HCT116 (cell line): ENCODE measurements around the gene SEMA4D. TPM values are rescaled to one million over a fixed set of nuclear protein-coding genes. Genes with fewer than 3 reads are reported as not detected.

Experiments used
- ATAC-seq: fragments of 200-7000 bp; cut with Tn5 transposase; 2 replicates; pipeline ENCODE4 v1.9.1; 2020; ENCODE audit warnings: mild to moderate bottlenecking, moderate library complexity
- BruUV-seq: library from RNA; stranded (reverse); fragments of 400-500 nt; replicated peaks from 2 replicates; lab custom pipeline; 2021; lab: Mats Ljungman, UMichigan
- CTCF ChIA-PET: fragments of 300-600 bp; sonication (Branson Sonifier 250); formaldehyde crosslinking; loops from one replicate; lab custom pipeline; 2021; ENCODE audit warnings: antibody characterized with exemption; lab: Charles Lee
- POLR2A ChIA-PET: fragments of 300-600, 350-600 bp; sonication (Branson Sonifier 250); formaldehyde crosslinking; loops from one replicate; lab custom pipeline; 2021; ENCODE audit warnings: antibody characterized with exemption; lab: Charles Lee
- RAD21 ChIA-PET, 2 experiments: fragments of 300-600 bp; sonication (Branson Sonifier 250); formaldehyde crosslinking; loops; one replicate each; lab custom pipeline; 2023; ENCODE audit warnings: low total read pairs in 2 of 2; ENCODE audit not compliant: uncharacterized antibody in 2 of 2, unreplicated experiment in 2 of 2, low non-redundant PET in 1 of 2; lab: Charles Lee
- DNase-seq: peaks from one replicate; pipeline ENCODE4 v3.0.0-alpha.2; 2010; ENCODE audit warnings: low read depth, low spot score
- H2AFZ ChIP-seq: fragments of 200-600 bp; shearing (Covaris generic), sonication (generic); 2 replicates; pipeline ENCODE4 v1.6.1; 2017; ENCODE audit warnings: low read depth, mixed run types, mixed read lengths, antibody characterized with exemption, low read length; ENCODE audit not compliant: poor library complexity, severe bottlenecking
- H3K27ac ChIP-seq: 2 replicates; pipeline ENCODE4 v1.5.1; 2012; ENCODE audit warnings: low read depth, low read length
- H3K27me3 ChIP-seq: fragments of 200-600 bp; sonication (generic); 2 replicates; pipeline ENCODE4 v1.6.1; 2016; ENCODE audit warnings: mixed run types, low read length, mixed read lengths; ENCODE audit not compliant: insufficient read depth
- H3K36me3 ChIP-seq, 2 experiments: fragments of 200-500 bp in 1 of 2; fragments of 200-600 bp in 1 of 2; sonication (Bioruptor generic) in 1 of 2; sonication (generic) in 1 of 2; 2 replicates each; pipeline versions ENCODE4 v1.5.1 to v1.6.1; 2014 to 2016; ENCODE audit warnings: low read length in 2 of 2, inconsistent platforms in 1 of 2, mixed read lengths in 1 of 2, mixed run types in 1 of 2; ENCODE audit not compliant: insufficient read depth in 2 of 2, control insufficient read depth in 1 of 2
- H3K4me1 ChIP-seq, 2 experiments: fragments of 200-600 bp in 1 of 2; sonication (generic) in 1 of 2; 2 replicates each; pipeline versions ENCODE4 v1.5.1 to v1.6.1; 2012 to 2017; ENCODE audit warnings: low read length in 2 of 2, inconsistent platforms in 1 of 2, mild to moderate bottlenecking in 1 of 2, mixed read lengths in 1 of 2, mixed run types in 1 of 2, moderate library complexity in 1 of 2; ENCODE audit not compliant: insufficient read depth in 2 of 2, control insufficient read depth in 1 of 2
- H3K4me2 ChIP-seq: fragments of 200-600 bp; sonication (generic); 2 replicates; pipeline ENCODE4 v1.6.1; 2017; ENCODE audit warnings: mixed run types, low read length, mixed read lengths
- H3K4me3 ChIP-seq, 2 experiments: fragments of 200-600 bp in 1 of 2; sonication (generic) in 1 of 2; replicated peaks in 1 of 2; 2 replicates each; pipeline ENCODE4 v1.5.1; 2011 to 2016; ENCODE audit warnings: low read length in 2 of 2, control low read depth in 1 of 2, low read depth in 1 of 2, mild to moderate bottlenecking in 1 of 2, mixed read lengths in 1 of 2, mixed run types in 1 of 2
- H3K79me2 ChIP-seq: fragments of 200-600 bp; sonication (generic); 2 replicates; pipeline ENCODE4 v1.6.1; 2017; ENCODE audit warnings: mild to moderate bottlenecking, mixed run types, low read length, moderate library complexity, mixed read lengths; ENCODE audit not compliant: insufficient read depth
- H3K9ac ChIP-seq: fragments of 200-600 bp; sonication (generic); 2 replicates; pipeline ENCODE4 v1.6.1; 2016; ENCODE audit warnings: low read length, mixed read lengths
- H3K9me2 ChIP-seq: fragments of 200-600 bp; sonication (generic), shearing (Covaris generic); 2 replicates; pipeline ENCODE4 v1.6.1; 2017; ENCODE audit warnings: mixed run types, mild to moderate bottlenecking, moderate library complexity; ENCODE audit not compliant: insufficient read depth
- H3K9me3 ChIP-seq, 2 experiments: fragments of 200-500 bp in 1 of 2; fragments of 200-600 bp in 1 of 2; sonication (Bioruptor generic) in 1 of 2; sonication (generic) in 1 of 2; 2 replicates each; pipeline ENCODE4 v1.6.1; 2014 to 2017; ENCODE audit warnings: low read length in 2 of 2, mixed read lengths in 2 of 2, inconsistent platforms in 1 of 2, low read depth in 1 of 2, mild to moderate bottlenecking in 1 of 2, mixed run types in 1 of 2, moderate library complexity in 1 of 2; ENCODE audit not compliant: control insufficient read depth in 1 of 2, insufficient read depth in 1 of 2
- H4K20me1 ChIP-seq: fragments of 200-600 bp; sonication (generic), shearing (Covaris generic); 2 replicates; pipeline ENCODE4 v1.6.1; 2017; ENCODE audit warnings: mixed run types, mild to moderate bottlenecking, moderate library complexity; ENCODE audit not compliant: insufficient read depth
- CBX3 ChIP-seq: IDR thresholded peaks from 2 replicates; pipeline ENCODE4 v1.6.1; 2012; ENCODE audit warnings: low read depth
- CEBPB ChIP-seq: IDR thresholded peaks from 2 replicates; pipeline ENCODE4 v1.6.1; 2012; ENCODE audit warnings: low read depth
- EGR1 ChIP-seq: IDR thresholded peaks from 2 replicates; pipeline ENCODE4 v1.6.1; 2012; ENCODE audit warnings: low read depth
- ELF1 ChIP-seq: IDR thresholded peaks from 2 replicates; pipeline ENCODE4 v1.6.1; 2012; ENCODE audit warnings: low read depth, borderline replicate concordance
- EZH2 ChIP-seq: fragments of 200-600 bp; sonication (generic); IDR thresholded peaks from 2 replicates; pipeline ENCODE4 v1.6.1; 2017; ENCODE audit warnings: antibody characterized with exemption, mixed run types
- FOSL1 ChIP-seq: IDR thresholded peaks from 2 replicates; pipeline ENCODE4 v1.6.1; 2012; ENCODE audit warnings: low read depth
- JUND ChIP-seq: IDR thresholded peaks from 2 replicates; pipeline ENCODE4 v1.6.1; 2012
- POLR2A ChIP-seq: IDR thresholded peaks from 2 replicates; pipeline ENCODE4 v1.7.0; 2011; ENCODE audit warnings: borderline replicate concordance; ENCODE audit not compliant: insufficient read depth, insufficient read length; ENCODE audit errors: extremely low read depth
- SIN3A ChIP-seq: IDR thresholded peaks from 2 replicates; pipeline ENCODE4 v1.6.1; 2012; ENCODE audit warnings: low read depth
- SP1 ChIP-seq: IDR thresholded peaks from 2 replicates; pipeline ENCODE4 v1.6.1; 2012; ENCODE audit warnings: low read depth
- YY1 ChIP-seq: IDR thresholded peaks from 2 replicates; pipeline ENCODE4 v1.6.1; 2011; ENCODE audit warnings: low read length, low read depth, moderate library complexity, mild to moderate bottlenecking; ENCODE audit not compliant: insufficient replicate concordance; ENCODE audit errors: extremely low read depth
- ZNF274 ChIP-seq: fragments of 200-500 bp; sonication (Bioruptor generic); IDR thresholded peaks from 2 replicates; pipeline ENCODE4 v1.6.1; 2014; ENCODE audit warnings: mild to moderate bottlenecking, low read depth, low read length, inconsistent platforms
- intact Hi-C: fragments of 100-400 bp; cut with micrococcal nuclease; formaldehyde crosslinking; loops from 2 replicates; pipeline ENCODE4 v1.10.0; 2022
- total RNA-seq: library from RNA; stranded (reverse); gene quantifications from one replicate; pipeline ENCODE4 v1.2.1, GENCODE V29; 2021; ENCODE audit not compliant: unreplicated experiment
- TF ChIP-seq, protein P1 (sequence below): IDR thresholded peaks from 2 replicates; pipeline ENCODE4 v1.6.1; 2012
- TF ChIP-seq, protein P2 (sequence below): IDR thresholded peaks from 2 replicates; pipeline ENCODE4 v1.6.1; 2011; ENCODE audit warnings: mild to moderate bottlenecking, low read length, moderate library complexity; ENCODE audit not compliant: insufficient replicate concordance; ENCODE audit errors: extremely low read depth
- TF ChIP-seq, protein P3 (sequence below): IDR thresholded peaks from 2 replicates; pipeline ENCODE4 v1.6.1; 2012; ENCODE audit warnings: low read depth
- TF ChIP-seq, protein P4 (sequence below), 3 experiments: fragments of 200-600 bp in 1 of 3; sonication (generic) in 1 of 3; IDR thresholded peaks in 2 of 3; conservative IDR thresholded peaks in 1 of 3; 2 replicates each; pipeline ENCODE4 v1.5.1; 2012 to 2017; ENCODE audit warnings: low read depth in 2 of 3, low read length in 2 of 3, antibody characterized with exemption in 1 of 3, borderline replicate concordance in 1 of 3, control low read depth in 1 of 3, mild to moderate bottlenecking in 1 of 3, mixed read lengths in 1 of 3, mixed run types in 1 of 3, moderate library complexity in 1 of 3; ENCODE audit not compliant: insufficient read depth in 1 of 3
- TF ChIP-seq, protein P5 (sequence below): IDR thresholded peaks from 2 replicates; pipeline ENCODE4 v1.6.1; 2012

Gene SEMA4D
- total RNA-seq, 1 experiment from 2014 or later, result 32.0 TPM

DNA sequence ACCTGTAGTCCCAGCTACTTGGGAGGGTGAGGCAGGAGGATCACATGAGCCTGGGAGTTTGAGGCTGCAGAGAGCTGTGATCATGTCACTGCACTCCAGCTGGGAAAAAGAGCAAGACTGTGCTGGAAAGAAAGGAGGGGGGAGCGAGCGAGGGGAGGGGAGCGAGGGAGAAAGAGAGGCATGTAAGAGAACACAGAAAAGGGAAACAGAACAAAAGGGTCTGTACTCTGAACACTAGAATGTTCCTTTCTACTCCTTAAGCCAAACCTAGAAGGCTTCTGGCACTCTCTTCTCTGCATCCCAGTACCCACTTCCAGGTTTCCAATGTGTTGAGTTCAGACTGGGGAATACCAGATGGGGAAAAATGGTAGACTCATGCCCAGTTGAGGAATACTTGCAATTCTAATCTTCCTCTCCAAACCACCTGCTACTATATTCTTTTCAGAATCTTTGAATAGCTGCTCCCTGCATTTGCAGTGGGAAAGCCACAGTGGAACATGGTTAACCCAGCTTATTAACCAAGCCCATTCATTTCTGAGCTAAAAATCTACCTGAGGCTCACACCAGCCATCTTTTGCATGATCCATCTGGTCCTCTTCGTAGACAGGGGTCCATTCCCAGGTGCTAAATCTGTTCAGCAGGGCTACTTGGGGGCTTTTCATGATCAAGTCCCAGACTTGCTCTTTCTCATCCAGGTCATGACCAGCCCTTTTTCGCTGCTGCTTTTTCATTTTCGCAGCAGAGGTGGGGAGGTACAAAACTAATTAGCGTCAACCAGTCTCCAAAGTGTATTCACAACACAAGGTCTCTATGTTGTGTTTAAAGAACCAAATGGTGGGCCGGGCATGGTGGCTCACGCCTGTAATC lies 34.9 kb downstream of the SEMA4D start:
- no TSS peak for BruUV-seq
- TF ChIP-seq, protein P1, sequence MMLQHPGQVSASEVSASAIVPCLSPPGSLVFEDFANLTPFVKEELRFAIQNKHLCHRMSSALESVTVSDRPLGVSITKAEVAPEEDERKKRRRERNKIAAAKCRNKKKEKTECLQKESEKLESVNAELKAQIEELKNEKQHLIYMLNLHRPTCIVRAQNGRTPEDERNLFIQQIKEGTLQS, result no peak
- TF ChIP-seq, protein P2, sequence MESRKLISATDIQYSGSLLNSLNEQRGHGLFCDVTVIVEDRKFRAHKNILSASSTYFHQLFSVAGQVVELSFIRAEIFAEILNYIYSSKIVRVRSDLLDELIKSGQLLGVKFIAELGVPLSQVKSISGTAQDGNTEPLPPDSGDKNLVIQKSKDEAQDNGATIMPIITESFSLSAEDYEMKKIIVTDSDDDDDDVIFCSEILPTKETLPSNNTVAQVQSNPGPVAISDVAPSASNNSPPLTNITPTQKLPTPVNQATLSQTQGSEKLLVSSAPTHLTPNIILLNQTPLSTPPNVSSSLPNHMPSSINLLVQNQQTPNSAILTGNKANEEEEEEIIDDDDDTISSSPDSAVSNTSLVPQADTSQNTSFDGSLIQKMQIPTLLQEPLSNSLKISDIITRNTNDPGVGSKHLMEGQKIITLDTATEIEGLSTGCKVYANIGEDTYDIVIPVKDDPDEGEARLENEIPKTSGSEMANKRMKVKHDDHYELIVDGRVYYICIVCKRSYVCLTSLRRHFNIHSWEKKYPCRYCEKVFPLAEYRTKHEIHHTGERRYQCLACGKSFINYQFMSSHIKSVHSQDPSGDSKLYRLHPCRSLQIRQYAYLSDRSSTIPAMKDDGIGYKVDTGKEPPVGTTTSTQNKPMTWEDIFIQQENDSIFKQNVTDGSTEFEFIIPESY, result no peak
- TF ChIP-seq ZNF274 (no peak), JUND (no peak), YY1 (no peak), ELF1 (no peak), CBX3 (no peak), CEBPB (no peak), SIN3A (no peak), EGR1 (no peak), FOSL1 (no peak), POLR2A (no peak), EZH2 (no peak), SP1 (no peak)
- TF ChIP-seq, protein P3, sequence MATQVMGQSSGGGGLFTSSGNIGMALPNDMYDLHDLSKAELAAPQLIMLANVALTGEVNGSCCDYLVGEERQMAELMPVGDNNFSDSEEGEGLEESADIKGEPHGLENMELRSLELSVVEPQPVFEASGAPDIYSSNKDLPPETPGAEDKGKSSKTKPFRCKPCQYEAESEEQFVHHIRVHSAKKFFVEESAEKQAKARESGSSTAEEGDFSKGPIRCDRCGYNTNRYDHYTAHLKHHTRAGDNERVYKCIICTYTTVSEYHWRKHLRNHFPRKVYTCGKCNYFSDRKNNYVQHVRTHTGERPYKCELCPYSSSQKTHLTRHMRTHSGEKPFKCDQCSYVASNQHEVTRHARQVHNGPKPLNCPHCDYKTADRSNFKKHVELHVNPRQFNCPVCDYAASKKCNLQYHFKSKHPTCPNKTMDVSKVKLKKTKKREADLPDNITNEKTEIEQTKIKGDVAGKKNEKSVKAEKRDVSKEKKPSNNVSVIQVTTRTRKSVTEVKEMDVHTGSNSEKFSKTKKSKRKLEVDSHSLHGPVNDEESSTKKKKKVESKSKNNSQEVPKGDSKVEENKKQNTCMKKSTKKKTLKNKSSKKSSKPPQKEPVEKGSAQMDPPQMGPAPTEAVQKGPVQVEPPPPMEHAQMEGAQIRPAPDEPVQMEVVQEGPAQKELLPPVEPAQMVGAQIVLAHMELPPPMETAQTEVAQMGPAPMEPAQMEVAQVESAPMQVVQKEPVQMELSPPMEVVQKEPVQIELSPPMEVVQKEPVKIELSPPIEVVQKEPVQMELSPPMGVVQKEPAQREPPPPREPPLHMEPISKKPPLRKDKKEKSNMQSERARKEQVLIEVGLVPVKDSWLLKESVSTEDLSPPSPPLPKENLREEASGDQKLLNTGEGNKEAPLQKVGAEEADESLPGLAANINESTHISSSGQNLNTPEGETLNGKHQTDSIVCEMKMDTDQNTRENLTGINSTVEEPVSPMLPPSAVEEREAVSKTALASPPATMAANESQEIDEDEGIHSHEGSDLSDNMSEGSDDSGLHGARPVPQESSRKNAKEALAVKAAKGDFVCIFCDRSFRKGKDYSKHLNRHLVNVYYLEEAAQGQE, result no peak
- TF ChIP-seq, protein P4, sequence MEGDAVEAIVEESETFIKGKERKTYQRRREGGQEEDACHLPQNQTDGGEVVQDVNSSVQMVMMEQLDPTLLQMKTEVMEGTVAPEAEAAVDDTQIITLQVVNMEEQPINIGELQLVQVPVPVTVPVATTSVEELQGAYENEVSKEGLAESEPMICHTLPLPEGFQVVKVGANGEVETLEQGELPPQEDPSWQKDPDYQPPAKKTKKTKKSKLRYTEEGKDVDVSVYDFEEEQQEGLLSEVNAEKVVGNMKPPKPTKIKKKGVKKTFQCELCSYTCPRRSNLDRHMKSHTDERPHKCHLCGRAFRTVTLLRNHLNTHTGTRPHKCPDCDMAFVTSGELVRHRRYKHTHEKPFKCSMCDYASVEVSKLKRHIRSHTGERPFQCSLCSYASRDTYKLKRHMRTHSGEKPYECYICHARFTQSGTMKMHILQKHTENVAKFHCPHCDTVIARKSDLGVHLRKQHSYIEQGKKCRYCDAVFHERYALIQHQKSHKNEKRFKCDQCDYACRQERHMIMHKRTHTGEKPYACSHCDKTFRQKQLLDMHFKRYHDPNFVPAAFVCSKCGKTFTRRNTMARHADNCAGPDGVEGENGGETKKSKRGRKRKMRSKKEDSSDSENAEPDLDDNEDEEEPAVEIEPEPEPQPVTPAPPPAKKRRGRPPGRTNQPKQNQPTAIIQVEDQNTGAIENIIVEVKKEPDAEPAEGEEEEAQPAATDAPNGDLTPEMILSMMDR (IDR thresholded peaks at IDR 0.05 in 2 of 3, conservative IDR thresholded peaks at IDR 0.05 in 1 of 3; ENCODE audit: borderline replicate concordance in 1 of 3, insufficient read depth in 1 of 3, low read depth in 2 of 3, low read length in 2 of 3), result no peak
- TF ChIP-seq, protein P5, sequence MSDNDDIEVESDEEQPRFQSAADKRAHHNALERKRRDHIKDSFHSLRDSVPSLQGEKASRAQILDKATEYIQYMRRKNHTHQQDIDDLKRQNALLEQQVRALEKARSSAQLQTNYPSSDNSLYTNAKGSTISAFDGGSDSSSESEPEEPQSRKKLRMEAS, result no peak
- ChIA-PET CTCF (no interaction called here), POLR2A (no interaction called here), RAD21 (no interaction called here)
- intact Hi-C loops, result no loop called here
- H3K4me3 ChIP-seq, result no peak overlapping the region
- no peaks in the 10 kb centered on the region for H3K9me2 ChIP-seq
- no peak overlapping the region for H2AFZ ChIP-seq
- H3K27me3 ChIP-seq, result no peaks in the 10 kb centered on the region
- peaks cover 0 to 13% of the 10 kb centered on the region in 2 experiments; a peak in 1 of 4 replicates for H3K4me1 ChIP-seq
- no peak for ATAC-seq
- H3K36me3 ChIP-seq, result no peaks in the 10 kb centered on the region
- no peaks in the 10 kb centered on the region for H4K20me1 ChIP-seq
- no peak for DNase-seq
- no peak overlapping the region for H3K27ac ChIP-seq
- no peak overlapping the region for H3K9ac ChIP-seq
- no peak overlapping the region for H3K4me2 ChIP-seq
- no peaks in the 10 kb centered on the region for H3K9me3 ChIP-seq
- peaks cover 2% of the 10 kb centered on the region; the same call in 1 of the 2 replicates for H3K79me2 ChIP-seq
